ENCODE results near the gene ZMYND8. TPM values are rescaled to one million over a fixed set of nuclear protein-coding genes. Genes with fewer than 3 reads are reported as not detected.
"Not testable (repeated sequence)": the region's sequence is repeated elsewhere in the genome, so short reads cannot be mapped to it uniquely, and the experiment has no call there.

The ZMYND8 gene
- total RNA-seq, 2 experiments from 2014 or later = 28.1 to 29.6 TPM

DNA sequence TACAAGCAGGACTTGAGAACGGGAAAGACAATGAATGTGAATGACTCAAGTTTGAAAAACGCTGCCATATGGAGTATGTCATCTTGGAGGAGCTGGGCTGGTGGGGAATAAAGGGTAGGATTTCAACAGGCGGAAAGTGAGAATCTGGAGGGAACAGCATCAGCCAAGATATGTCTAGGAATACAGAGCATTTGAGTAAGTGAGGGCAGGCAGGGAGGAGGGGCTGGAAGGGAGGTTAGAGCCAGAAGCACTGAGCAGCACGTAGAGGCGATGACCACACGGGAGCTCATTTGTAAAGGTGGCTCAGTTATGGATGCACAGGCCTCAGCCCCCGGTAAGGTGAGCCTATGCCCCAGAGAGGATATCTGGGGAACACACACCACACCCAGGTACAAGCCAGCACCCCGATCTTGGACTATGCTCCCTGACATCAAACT is 115.1 kb downstream of the ZMYND8 start:
- no peak for DNase-seq
- peaks cover 31% of the 10 kb centered on the region for H3K36me3 Mint-ChIP-seq
- H3K4me1 Mint-ChIP-seq (ENCODE audit: low read depth) = peaks cover 3% of the 10 kb centered on the region
- H3K9me3 Mint-ChIP-seq = no peaks in the 10 kb centered on the region
- intact Hi-C loops (cut with micrococcal nuclease) = no loop called here
- no peak overlapping the region for H3K4me3 Mint-ChIP-seq
- H3K27me3 Mint-ChIP-seq = no peaks in the 10 kb centered on the region
- ChIA-PET POLR2A (no interaction called here), CTCF (interaction anchor here (1.3 to 1.6 kb wide), 2 partner anchors 24 to 143 kb away, joined by 3 to 10 read pairs; no protein-coding TSS in a partner anchor)
- H3K27ac Mint-ChIP-seq = no peak overlapping the region

DNA sequence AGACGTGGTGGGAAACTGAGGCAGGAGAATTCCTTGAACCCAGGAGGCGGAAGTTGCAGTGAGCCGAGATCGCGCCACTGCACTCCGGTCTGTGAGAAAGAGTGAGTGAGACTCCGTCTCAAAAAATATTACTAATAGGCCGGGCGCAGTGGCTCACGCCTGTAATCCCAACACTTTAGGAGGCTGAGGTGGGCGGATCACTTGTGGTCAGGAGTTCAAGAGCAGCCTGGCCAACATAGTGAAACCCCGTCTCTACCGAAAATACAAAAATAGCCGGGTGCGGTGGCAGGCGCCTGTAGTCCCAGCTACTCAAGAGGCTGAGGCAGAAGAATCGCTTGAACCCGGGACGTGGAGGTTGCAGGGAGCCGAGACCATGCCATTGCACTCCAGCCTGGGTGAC is 116.4 kb downstream of the ZMYND8 start:
- intact Hi-C loops (cut with micrococcal nuclease); H3K4me3 Mint-ChIP-seq; H3K27ac Mint-ChIP-seq; H3K9me3 Mint-ChIP-seq; H3K27me3 Mint-ChIP-seq; H3K4me1 Mint-ChIP-seq (ENCODE audit: low read depth); CTCF ChIA-PET; DNase-seq: not testable (repeated sequence)
- POLR2A ChIA-PET = interaction anchor here (0.8 kb wide), 1 partner anchor 12 kb away, joined by 3 read pairs; no protein-coding TSS in a partner anchor
- H3K36me3 Mint-ChIP-seq = peaks cover 30% of the 10 kb centered on the region

GRCh38 chr20:47239719-47240067 is 116.8 kb downstream of the ZMYND8 start:
- no peak for DNase-seq
- Mint-ChIP-seq H3K36me3 (peaks cover 30% of the 10 kb centered on the region), H3K27me3 (no peaks in the 10 kb centered on the region), H3K4me1 (ENCODE audit: low read depth) (peaks cover 3% of the 10 kb centered on the region), H3K9me3 (no peaks in the 10 kb centered on the region), H3K27ac (no peak overlapping the region), H3K4me3 (no peak overlapping the region)
- ChIA-PET CTCF (no interaction called here), POLR2A (no interaction called here)
- intact Hi-C loops (cut with micrococcal nuclease) = no loop called here

- ChIA-PET CTCF (no interaction called here), POLR2A (no interaction called here)
- intact Hi-C loops (cut with micrococcal nuclease) = no loop called here
- H3K4me3 Mint-ChIP-seq = no peak overlapping the region
- no peaks in the 10 kb centered on the region for H3K9me3 Mint-ChIP-seq
- peaks cover 33% of the 10 kb centered on the region for H3K36me3 Mint-ChIP-seq
- DNase-seq = no peak
- peaks cover 3% of the 10 kb centered on the region for H3K4me1 Mint-ChIP-seq (ENCODE audit: low read depth)
- no peak overlapping the region for H3K27ac Mint-ChIP-seq
- H3K27me3 Mint-ChIP-seq = no peaks in the 10 kb centered on the region
These were observed 117.5 kb downstream of the ZMYND8 start for GRCh38 chr20:47238780-47239718.

GRCh38 chr20:47237715-47238114 is 118.8 kb downstream of the ZMYND8 start:
- H3K9me3 Mint-ChIP-seq = no peaks in the 10 kb centered on the region
- DNase-seq = no peak
- H3K27ac Mint-ChIP-seq = no peak overlapping the region
- no peaks in the 10 kb centered on the region for H3K27me3 Mint-ChIP-seq
- H3K4me3 Mint-ChIP-seq = no peak overlapping the region
- intact Hi-C loops (cut with micrococcal nuclease) = no loop called here
- CTCF ChIA-PET = no interaction called here
- POLR2A ChIA-PET = no interaction called here
- H3K4me1 Mint-ChIP-seq (ENCODE audit: low read depth) = peaks cover 3% of the 10 kb centered on the region
- peaks cover 33% of the 10 kb centered on the region for H3K36me3 Mint-ChIP-seq

DNA sequence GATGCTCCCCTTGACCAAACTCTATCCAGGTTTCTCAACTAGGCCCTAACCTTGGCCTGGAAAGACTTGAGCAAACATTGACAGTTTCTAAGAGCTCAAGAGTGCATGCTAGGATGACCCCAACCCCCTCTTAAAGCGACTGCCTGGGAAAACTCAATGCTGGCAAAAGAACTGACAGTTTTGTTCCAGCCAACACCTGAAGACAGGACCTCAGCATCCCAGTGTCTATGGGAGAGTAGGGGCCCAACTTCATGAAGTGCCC is 119.9 kb downstream of the ZMYND8 start:
- Mint-ChIP-seq H3K4me1 (ENCODE audit: low read depth) (peaks cover 3% of the 10 kb centered on the region), H3K4me3 (no peak overlapping the region), H3K27ac (no peak overlapping the region), H3K36me3 (peaks cover 35% of the 10 kb centered on the region), H3K27me3 (no peaks in the 10 kb centered on the region), H3K9me3 (no peaks in the 10 kb centered on the region)
- ChIA-PET POLR2A (no interaction called here), CTCF (interaction anchor here (1.3 to 2.5 kb wide), 2 partner anchors 36 to 147 kb away, joined by 5 to 10 read pairs; no protein-coding TSS in a partner anchor)
- intact Hi-C loops (cut with micrococcal nuclease) = no loop called here
- DNase-seq = no peak

- no peak for DNase-seq
- CTCF ChIA-PET = interaction anchor here (1.3 to 2.5 kb wide), 2 partner anchors 37 to 148 kb away, joined by 5 to 10 read pairs; no protein-coding TSS in a partner anchor
- H3K27ac Mint-ChIP-seq = no peak overlapping the region
- POLR2A ChIA-PET = no interaction called here
- no peaks in the 10 kb centered on the region for H3K27me3 Mint-ChIP-seq
- peaks cover 3% of the 10 kb centered on the region for H3K4me1 Mint-ChIP-seq (ENCODE audit: low read depth)
- peaks cover 32% of the 10 kb centered on the region for H3K36me3 Mint-ChIP-seq
- no peaks in the 10 kb centered on the region for H3K9me3 Mint-ChIP-seq
- intact Hi-C loops (cut with micrococcal nuclease) = no loop called here
- H3K4me3 Mint-ChIP-seq = no peak overlapping the region
These were observed 120.5 kb downstream of the ZMYND8 start for GRCh38 chr20:47235853-47236638.

GRCh38 chr20:47235111-47235510 is 121.4 kb downstream of the ZMYND8 start:
- DNase-seq = no peak
- Mint-ChIP-seq H3K27ac (no peak overlapping the region), H3K9me3 (no peaks in the 10 kb centered on the region), H3K36me3 (peaks cover 36% of the 10 kb centered on the region), H3K27me3 (no peaks in the 10 kb centered on the region), H3K4me3 (no peak overlapping the region), H3K4me1 (ENCODE audit: low read depth) (peaks cover 5% of the 10 kb centered on the region)
- ChIA-PET CTCF (interaction anchor here (0.6 to 2.5 kb wide), 2 partner anchors 149 to 1143 kb away, joined by 4 to 10 read pairs; no protein-coding TSS in a partner anchor), POLR2A (no interaction called here)
- intact Hi-C loops (cut with micrococcal nuclease) = no loop called here

- ChIA-PET CTCF (interaction anchor here (1.9 kb wide), 1 partner anchor 151 kb away, joined by 6 read pairs; no protein-coding TSS in a partner anchor), POLR2A (no interaction called here)
- DNase-seq = no peak
- Mint-ChIP-seq H3K27me3 (no peaks in the 10 kb centered on the region), H3K36me3 (peaks cover 31% of the 10 kb centered on the region), H3K4me1 (ENCODE audit: low read depth) (peaks cover 5% of the 10 kb centered on the region), H3K9me3 (no peaks in the 10 kb centered on the region), H3K27ac (no peak overlapping the region), H3K4me3 (no peak overlapping the region)
- intact Hi-C loops (cut with micrococcal nuclease) = no loop called here
These were observed 122.9 kb downstream of the ZMYND8 start for GRCh38 chr20:47233333-47234188.

- H3K9me3 Mint-ChIP-seq = no peaks in the 10 kb centered on the region
- ChIA-PET POLR2A (no interaction called here), CTCF (interaction anchor here (1.9 kb wide), 1 partner anchor 151 kb away, joined by 7 read pairs; no protein-coding TSS in a partner anchor)
- no peak overlapping the region for H3K4me3 Mint-ChIP-seq
- H3K4me1 Mint-ChIP-seq (ENCODE audit: low read depth) = peaks cover 2% of the 10 kb centered on the region
- no peaks in the 10 kb centered on the region for H3K27me3 Mint-ChIP-seq
- DNase-seq = no peak
- no peak overlapping the region for H3K27ac Mint-ChIP-seq
- intact Hi-C loops (cut with micrococcal nuclease) = no loop called here
- peaks cover 24% of the 10 kb centered on the region for H3K36me3 Mint-ChIP-seq
These were observed 124.0 kb downstream of the ZMYND8 start for GRCh38 chr20:47232518-47232917.

- CTCF ChIA-PET = interaction anchor here (1.9 kb wide), 1 partner anchor 152 kb away, joined by 7 read pairs; no protein-coding TSS in a partner anchor
- POLR2A ChIA-PET = no interaction called here
- Mint-ChIP-seq H3K36me3 (peaks cover 26% of the 10 kb centered on the region), H3K27ac (no peak overlapping the region), H3K4me3 (no peak overlapping the region), H3K9me3 (no peaks in the 10 kb centered on the region), H3K27me3 (no peaks in the 10 kb centered on the region), H3K4me1 (ENCODE audit: low read depth) (peaks cover 2% of the 10 kb centered on the region)
- intact Hi-C loops (cut with micrococcal nuclease) = no loop called here
- no peak for DNase-seq
These were observed 125.0 kb downstream of the ZMYND8 start for GRCh38 chr20:47231382-47232039.
